HUES64 (cell line): ENCODE results near the gene TMEM117.
"Not testable (repeated sequence)": the region's sequence is repeated elsewhere in the genome, so short reads cannot be mapped to it uniquely, and the experiment has no call there.

ENCODE experiments used
- H3K27ac ChIP-seq: 2 replicates; pipeline ENCODE4 v1.7.0; 2013; ENCODE audit warnings: low read depth, low read length, inconsistent platforms
- H3K27me3 ChIP-seq: 2 replicates; pipeline ENCODE4 v1.6.1; 2013; ENCODE audit warnings: mild to moderate bottlenecking, low read length; ENCODE audit not compliant: insufficient read depth
- H3K36me3 ChIP-seq: 2 replicates; pipeline ENCODE4 v1.6.1; 2013; ENCODE audit warnings: mild to moderate bottlenecking, low read length; ENCODE audit not compliant: insufficient read depth
- H3K4me1 ChIP-seq: 2 replicates; pipeline ENCODE4 v1.6.1; 2013; ENCODE audit warnings: mild to moderate bottlenecking, low read length, moderate library complexity; ENCODE audit not compliant: insufficient read depth
- H3K4me3 ChIP-seq: 2 replicates; pipeline ENCODE4 v1.5.1; 2013; ENCODE audit warnings: mild to moderate bottlenecking, low read length, moderate library complexity
- H3K9ac ChIP-seq: 2 replicates; pipeline ENCODE4 v1.6.1; 2013; ENCODE audit warnings: mild to moderate bottlenecking, low read depth, low read length
- H3K9me3 ChIP-seq: 2 replicates; pipeline ENCODE4 v1.6.1; 2013; ENCODE audit warnings: low read depth, low read length; ENCODE audit not compliant: insufficient read depth
- WGBS: fragments of 150-250, 120-280 bp; methylation state at CpG from one replicate; pipeline ENCODE4 v1.1.7; 2013; ENCODE audit warnings: missing lambda C conversion rate; 5-methylcytosine and 5-hydroxymethylcytosine counted together

Gene TMEM117

GRCh38 chr12:44158746-44159145, 322.9 kb downstream of the TMEM117 start:
- Histone ChIP-seq H3K36me3 (no peaks in the 10 kb centered on the region), H3K27ac (no peak overlapping the region), H3K4me3 (no peak overlapping the region), H3K9ac (no peak overlapping the region), H3K27me3 (no peaks in the 10 kb centered on the region), H3K9me3 (no peaks in the 10 kb centered on the region), H3K4me1 (peaks cover 14% of the 10 kb centered on the region)
- WGBS = 83% methylated on average over 2 of the region's 2 CpGs

GRCh38 chr12:44159216-44159615, 323.3 kb downstream of the TMEM117 start:
- H3K9me3 ChIP-seq = no peaks in the 10 kb centered on the region
- no peak overlapping the region for H3K27ac ChIP-seq
- no peak overlapping the region for H3K9ac ChIP-seq
- H3K27me3 ChIP-seq = no peaks in the 10 kb centered on the region
- no peaks in the 10 kb centered on the region for H3K36me3 ChIP-seq
- H3K4me1 ChIP-seq = peaks cover 14% of the 10 kb centered on the region
- no peak overlapping the region for H3K4me3 ChIP-seq

- no peak overlapping the region for H3K9ac ChIP-seq
- H3K27ac ChIP-seq = no peak overlapping the region
- no peaks in the 10 kb centered on the region for H3K9me3 ChIP-seq
- peaks cover 14% of the 10 kb centered on the region for H3K4me1 ChIP-seq
- no peaks in the 10 kb centered on the region for H3K36me3 ChIP-seq
- WGBS = 92% methylated on average over 3 of the region's 3 CpGs
- H3K4me3 ChIP-seq = no peak overlapping the region
- no peaks in the 10 kb centered on the region for H3K27me3 ChIP-seq
Observed at GRCh38 chr12:44159862-44160261, 324.0 kb downstream of the TMEM117 start.

GRCh38 chr12:44162961-44163360, 327.1 kb downstream of the TMEM117 start:
- no peaks in the 10 kb centered on the region for H3K9me3 ChIP-seq
- WGBS = 89% methylated on average over 2 of the region's 3 CpGs
- peaks cover 14% of the 10 kb centered on the region for H3K4me1 ChIP-seq

GRCh38 chr12:44174053-44174452, 338.2 kb downstream of the TMEM117 start:
- Histone ChIP-seq H3K9ac (no peak overlapping the region), H3K9me3 (no peaks in the 10 kb centered on the region), H3K27ac (no peak overlapping the region), H3K4me3 (no peak overlapping the region), H3K36me3 (no peaks in the 10 kb centered on the region), H3K4me1 (no peaks in the 10 kb centered on the region), H3K27me3 (no peaks in the 10 kb centered on the region)

More at GRCh38 chr12:44162961-44163360, 327.1 kb downstream of the TMEM117 start:
- no peaks in the 10 kb centered on the region for H3K27me3 ChIP-seq
- no peak overlapping the region for H3K27ac ChIP-seq
- H3K36me3 ChIP-seq = no peaks in the 10 kb centered on the region
- H3K9ac ChIP-seq = no peak overlapping the region
- H3K4me3 ChIP-seq = no peak overlapping the region

- H3K4me3 ChIP-seq = no peak overlapping the region
Observed at GRCh38 chr12:44184499-44185206, 348.8 kb downstream of the TMEM117 start.

GRCh38 chr12:44193281-44193680, 357.4 kb downstream of the TMEM117 start:
- no peak overlapping the region for H3K4me3 ChIP-seq
- no peak overlapping the region for H3K27ac ChIP-seq
- no peaks in the 10 kb centered on the region for H3K9me3 ChIP-seq
- H3K36me3 ChIP-seq = no peaks in the 10 kb centered on the region
- peaks cover 5% of the 10 kb centered on the region; the same call in 1 of the 2 replicates for H3K4me1 ChIP-seq
- H3K9ac ChIP-seq = no peak overlapping the region
- WGBS = 86% methylated on average over 1 of the region's 1 CpG
- H3K27me3 ChIP-seq = no peaks in the 10 kb centered on the region

More at GRCh38 chr12:44184499-44185206, 348.8 kb downstream of the TMEM117 start:
- whole genome bisulfite sequencing = 90% methylated on average over 4 of the region's 4 CpGs
- Histone ChIP-seq H3K9ac (no peak overlapping the region), H3K4me1 (no peaks in the 10 kb centered on the region), H3K9me3 (no peaks in the 10 kb centered on the region), H3K36me3 (no peaks in the 10 kb centered on the region), H3K27me3 (no peaks in the 10 kb centered on the region), H3K27ac (no peak overlapping the region)

- not testable (repeated sequence) for H3K27me3 ChIP-seq, H3K36me3 ChIP-seq, H3K9ac ChIP-seq, H3K9me3 ChIP-seq, H3K27ac ChIP-seq, H3K4me3 ChIP-seq, H3K4me1 ChIP-seq
- WGBS = 94% methylated on average over 1 of the region's 1 CpG
Observed at GRCh38 chr12:44195719-44196118, 359.8 kb downstream of the TMEM117 start.

- H3K27ac ChIP-seq = no peak overlapping the region
- no peaks in the 10 kb centered on the region for H3K4me1 ChIP-seq
- H3K9ac ChIP-seq = no peak overlapping the region
- WGBS = 94% methylated on average over 5 of the region's 5 CpGs
- H3K9me3 ChIP-seq = peaks cover 13% of the 10 kb centered on the region
- no peak overlapping the region for H3K4me3 ChIP-seq
- H3K27me3 ChIP-seq = no peaks in the 10 kb centered on the region
- H3K36me3 ChIP-seq = no peaks in the 10 kb centered on the region
Observed at GRCh38 chr12:44206045-44206444, 370.2 kb downstream of the TMEM117 start.

GRCh38 chr12:44217146-44217883, 381.4 kb downstream of the TMEM117 start:
- H3K9ac ChIP-seq = no peak overlapping the region
- no peak overlapping the region for H3K27ac ChIP-seq
- H3K36me3 ChIP-seq = no peaks in the 10 kb centered on the region
- no peaks in the 10 kb centered on the region for H3K27me3 ChIP-seq
- H3K9me3 ChIP-seq = no peaks in the 10 kb centered on the region
- WGBS = 82% methylated on average over 4 of the region's 4 CpGs
- H3K4me3 ChIP-seq = no peak overlapping the region
- no peaks in the 10 kb centered on the region for H3K4me1 ChIP-seq

GRCh38 chr12:44223736-44224135, 387.9 kb downstream of the TMEM117 start:
- H3K27me3 ChIP-seq = no peaks in the 10 kb centered on the region
- H3K9ac ChIP-seq = no peak overlapping the region
- no peaks in the 10 kb centered on the region for H3K9me3 ChIP-seq
- no peaks in the 10 kb centered on the region for H3K36me3 ChIP-seq
- no peaks in the 10 kb centered on the region for H3K4me1 ChIP-seq
- 69% methylated on average over 2 of the region's 2 CpGs for WGBS
- no peak overlapping the region for H3K27ac ChIP-seq
- H3K4me3 ChIP-seq = no peak overlapping the region
